ENCODE measurements around the gene NPHS1. TPM values are rescaled to one million over a fixed set of nuclear protein-coding genes. Genes with fewer than 3 reads are reported as not detected.

NPHS1 gene
- total and polyA plus RNA-seq, 2 donors (not counting 1 experiment from before 2014, with no cell fraction given) = not detected

- Histone ChIP-seq H4K20me1 (ENCODE audit: control insufficient read depth, extremely low read depth, insufficient read depth, low read length) (no peaks in the 10 kb centered on the region), H3K9ac (ENCODE audit: insufficient read depth, low read length) (no peak overlapping the region), H3K9me3 (ENCODE audit: control insufficient read depth, insufficient read depth, low read depth, low read length) (no peaks in the 10 kb centered on the region), H3K79me2 (ENCODE audit: control insufficient read depth, insufficient read depth, low read length) (no peaks in the 10 kb centered on the region), H3K4me1 (ENCODE audit: control insufficient read depth, extremely low read depth, insufficient read depth, low read length) (no peaks in the 10 kb centered on the region), H2AFZ (ENCODE audit: low read length) (no peak overlapping the region), H3K27me3 (ENCODE audit: control insufficient read depth, insufficient read depth, low read length) (peaks cover 33% of the 10 kb centered on the region), H3K27ac (ENCODE audit: insufficient read depth, low read length) (no peak overlapping the region), H3K4me2 (ENCODE audit: extremely low read depth, insufficient read depth, low read length) (no peak overlapping the region), H3K4me3 (replicated peaks in 1 of 4; ENCODE audit: control extremely low read depth in 1 of 4, insufficient read depth in 1 of 4, low read depth in 3 of 4, low read length in 4 of 4) (no peak overlapping the region), H3K36me3 (ENCODE audit: control insufficient read depth, insufficient read depth, low read length) (no peaks in the 10 kb centered on the region)
- TF ChIP-seq CTCF (conservative IDR thresholded peaks at IDR 0.05 in 1 of 2, IDR thresholded peaks at IDR 0.05 in 1 of 2; ENCODE audit: low read depth in 1 of 2, low read length in 2 of 2) = no peak
- no peak for TF ChIP-seq EZH2 (IDR thresholded peaks at IDR 0.05; ENCODE audit: low read length, missing control alignments)
- DNase-seq (ENCODE audit: low read depth in 2 of 2) = no peak
These were observed 4.4 kb downstream of the NPHS1 start for GRCh38 chr19:35847911-35848310.

- H3K36me3 ChIP-seq (ENCODE audit: control insufficient read depth, insufficient read depth, low read length) = no peaks in the 10 kb centered on the region
These were observed 6.2 kb downstream of the NPHS1 start for GRCh38 chr19:35846038-35846668.

More at GRCh38 chr19:35846038-35846668, 6.2 kb downstream of the NPHS1 start:
- Histone ChIP-seq H3K4me3 (replicated peaks in 1 of 4; ENCODE audit: control extremely low read depth in 1 of 4, insufficient read depth in 1 of 4, low read depth in 3 of 4, low read length in 4 of 4) (no peak overlapping the region), H3K4me2 (ENCODE audit: extremely low read depth, insufficient read depth, low read length) (no peak overlapping the region), H2AFZ (ENCODE audit: low read length) (no peak overlapping the region), H3K79me2 (ENCODE audit: control insufficient read depth, insufficient read depth, low read length) (no peaks in the 10 kb centered on the region), H3K9ac (ENCODE audit: insufficient read depth, low read length) (no peak overlapping the region), H4K20me1 (ENCODE audit: control insufficient read depth, extremely low read depth, insufficient read depth, low read length) (no peaks in the 10 kb centered on the region), H3K9me3 (ENCODE audit: control insufficient read depth, insufficient read depth, low read depth, low read length) (no peaks in the 10 kb centered on the region), H3K27ac (ENCODE audit: insufficient read depth, low read length) (no peak overlapping the region), H3K27me3 (ENCODE audit: control insufficient read depth, insufficient read depth, low read length) (peaks cover 33% of the 10 kb centered on the region), H3K4me1 (ENCODE audit: control insufficient read depth, extremely low read depth, insufficient read depth, low read length) (no peaks in the 10 kb centered on the region)
- TF ChIP-seq EZH2 (IDR thresholded peaks at IDR 0.05; ENCODE audit: low read length, missing control alignments) (peak; percentile 83), CTCF (conservative IDR thresholded peaks at IDR 0.05 in 1 of 2, IDR thresholded peaks at IDR 0.05 in 1 of 2; ENCODE audit: low read depth in 1 of 2, low read length in 2 of 2) (no peak)
- DNase-seq (ENCODE audit: low read depth in 2 of 2) = no peak
